Hematopoietic multipotent progenitor cell treated with erythropoietin and hydrocortisone succinate and interleukin-3 and kit ligand, for 6 days (in vitro differentiated cells): ENCODE data around the gene TUB.

Experiments
- DNase-seq: peaks from one replicate; pipeline ENCODE4 v3.0.0-alpha.2; 2015

Gene TUB

DNA sequence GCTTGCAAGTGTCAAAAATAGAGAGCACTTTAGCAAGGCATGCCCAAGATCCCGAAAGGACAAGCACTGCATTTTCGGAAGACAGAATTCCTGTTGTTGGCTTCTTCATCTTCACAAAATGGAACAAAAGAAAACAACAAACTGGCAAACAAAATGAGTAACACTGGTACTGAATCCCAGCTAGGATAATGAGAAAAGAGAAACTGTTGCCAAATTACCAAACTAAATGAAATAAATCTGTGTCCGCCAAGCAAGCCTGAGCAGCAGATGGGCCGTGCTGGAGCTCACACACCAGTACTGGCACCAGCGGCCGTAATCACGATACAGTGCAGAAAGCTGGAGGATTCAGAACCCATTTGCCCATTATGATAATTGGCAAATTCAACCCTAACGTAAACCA, 30.6 kb downstream of the TUB start:
- DNase-seq = no peak

DNA sequence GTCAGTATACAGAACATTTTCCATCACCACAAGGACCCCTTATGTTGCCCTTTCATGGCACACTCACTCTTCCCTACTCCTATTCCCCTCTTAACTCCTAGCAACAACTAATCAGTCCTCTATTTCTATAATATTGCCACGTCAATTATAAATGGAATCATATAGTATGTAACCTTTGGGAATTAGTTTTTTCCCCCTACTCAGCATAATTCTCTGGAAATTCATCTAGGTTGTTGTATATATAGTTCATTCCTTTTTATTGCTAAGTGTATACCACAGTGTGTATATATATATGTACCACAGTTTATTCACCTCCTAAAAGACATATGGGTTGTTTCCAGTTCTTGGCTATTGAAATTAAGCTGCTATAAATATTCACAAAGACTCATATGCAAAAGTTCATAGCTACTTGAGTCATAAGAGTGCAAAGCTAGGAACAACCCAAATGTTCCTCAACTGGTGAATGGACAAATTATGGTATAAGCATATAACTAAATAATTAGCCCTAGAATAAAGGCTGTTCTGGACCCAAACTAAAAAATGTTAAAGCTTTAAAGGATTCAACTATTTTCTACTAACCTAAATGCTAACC, 41.3 kb downstream of the TUB start:
- no peak for DNase-seq

DNA sequence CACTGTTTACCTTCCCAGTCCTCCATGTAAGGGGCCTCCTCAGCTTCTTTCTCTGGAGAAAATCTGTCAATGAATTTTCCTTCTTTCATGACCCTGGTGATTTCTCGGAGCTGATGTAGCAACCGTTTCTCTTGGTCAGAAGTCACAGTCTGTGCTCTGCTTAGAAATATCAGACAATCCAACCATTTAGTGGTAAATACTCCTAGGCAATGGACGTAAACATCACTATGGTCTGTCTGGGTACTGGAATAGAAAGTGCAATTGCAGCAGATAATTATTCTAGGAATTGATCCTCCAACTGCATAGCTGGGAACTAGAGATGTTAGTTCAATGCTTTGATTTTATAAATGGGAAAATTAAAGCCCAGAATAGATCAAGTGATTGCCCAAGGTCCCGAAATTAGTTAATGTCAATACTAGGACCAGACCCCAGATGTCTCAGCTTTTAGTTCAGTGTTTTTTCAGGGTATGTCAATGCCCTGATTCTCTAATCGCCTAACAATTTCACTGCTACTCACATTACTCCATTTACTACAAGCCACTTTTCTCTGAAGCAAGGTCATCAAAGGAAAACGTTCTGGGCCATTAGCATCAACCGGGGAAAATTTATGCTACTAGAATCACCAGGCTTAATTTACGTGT, 45.8 kb downstream of the TUB start:
- DNase-seq = no peak

DNA sequence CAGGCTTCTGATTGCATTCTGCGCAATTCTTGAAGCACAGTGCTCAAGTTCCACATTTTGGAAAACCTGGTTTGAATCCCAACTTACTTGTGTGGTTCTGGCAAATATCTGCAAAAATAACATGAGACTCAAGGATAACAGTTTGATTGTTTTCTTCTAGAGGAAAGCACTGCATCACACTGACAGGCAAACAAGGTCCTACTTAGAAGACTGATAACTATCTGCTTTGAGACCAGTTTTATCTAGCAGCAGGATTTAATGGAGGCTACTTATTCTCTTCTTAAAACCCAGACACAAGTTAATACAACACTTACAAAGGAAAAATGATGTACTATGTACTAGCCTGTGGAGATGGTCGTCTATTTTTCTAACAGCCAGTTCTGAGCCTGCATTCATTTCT, 46.4 kb downstream of the TUB start:
- no peak for DNase-seq

DNA sequence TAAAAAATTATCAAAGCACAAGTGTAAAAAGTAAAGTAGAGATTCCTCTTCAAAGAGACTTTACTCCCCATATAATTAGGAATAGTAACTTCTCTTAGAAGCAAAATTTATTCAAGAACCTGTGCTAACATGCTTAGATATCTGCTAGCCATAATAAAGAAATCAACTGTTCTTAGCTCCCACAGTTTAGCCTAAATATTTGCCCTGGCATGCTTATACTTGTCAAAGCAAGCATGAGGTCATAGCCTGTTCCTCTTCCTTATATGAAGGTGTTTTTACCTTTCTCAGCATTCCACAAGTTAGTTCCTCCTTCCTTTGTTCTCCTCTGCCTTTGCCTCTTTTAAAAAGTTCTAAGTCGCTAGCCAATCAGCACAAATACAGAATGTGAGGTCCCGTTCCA, 57.5 kb downstream of the TUB start:
- no peak for DNase-seq

DNA sequence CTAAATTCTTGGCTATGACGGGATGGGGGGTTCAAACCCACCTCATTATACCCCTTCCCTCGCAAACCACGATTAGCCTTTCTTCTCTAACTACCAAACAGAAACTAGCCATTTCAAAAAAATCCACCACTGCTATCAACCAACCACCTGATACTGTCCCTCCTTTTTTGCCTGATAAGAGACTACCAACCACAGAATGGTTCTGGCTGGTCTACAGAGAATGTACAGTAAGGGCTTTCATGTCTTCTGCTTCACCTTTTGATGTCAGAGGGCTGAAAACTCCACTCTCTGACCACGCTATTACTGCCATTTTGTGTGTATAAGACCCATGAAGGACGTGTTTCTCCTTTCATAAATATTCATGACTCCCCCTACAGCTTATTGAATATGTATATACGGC, 68.7 kb downstream of the TUB start:
- peak; percentile 25 for DNase-seq
